ENCODE measurements around the gene PFKM.
A peak's percentile ranks its signal among the peaks of the same experiment; 100 is the strongest.

PFKM gene

GRCh38 chr12:48157018-48157888 is 38.1 kb downstream of the PFKM start, which contains the start of gene ASB8:
ASB8 (minus strand) TSS chr12:48157515; CDS start chr12:48153496, 4,019 bp downstream.
- no peak for TF ChIP-seq CTCF (IDR thresholded peaks at IDR 0.05; ENCODE audit: extremely low read depth, insufficient read depth, missing control alignments)
- in situ Hi-C loops (cut with MboI; ENCODE audit: low pct_unique_long_range_greater_than_20kb, low sequenced_read_pairs, unreplicated experiment), result loop anchor here (25.0 kb wide), 1 partner anchor 420 kb away; the partner anchor contains the start of gene ENDOU
- DNase-seq (ENCODE audit: low spot score), result peak; percentile 95

DNA sequence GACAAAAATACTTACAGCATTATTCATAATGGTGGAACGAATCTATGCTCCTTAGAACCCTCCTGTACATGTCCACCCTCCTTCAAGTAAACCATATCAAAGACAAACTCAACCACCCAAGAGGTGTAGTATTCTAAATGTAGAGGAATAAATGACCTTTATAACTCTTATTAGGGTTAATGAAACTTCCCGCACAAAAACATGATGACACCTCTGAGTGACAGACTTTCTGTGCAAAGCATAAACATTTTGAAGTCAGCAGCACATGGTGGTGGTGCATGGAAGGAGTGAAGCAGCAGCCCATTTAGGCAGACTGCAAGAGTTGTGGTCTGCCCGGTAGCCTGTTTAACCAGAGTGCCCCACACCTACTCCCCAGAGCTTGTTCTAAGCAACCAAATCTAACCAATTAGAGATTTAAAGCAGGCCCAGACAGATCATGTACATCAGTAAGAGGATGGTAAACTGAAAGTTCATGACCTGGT is 38.8 kb downstream of the PFKM start:
- no peak for DNase-seq (ENCODE audit: low spot score)
- TF ChIP-seq CTCF (IDR thresholded peaks at IDR 0.05; ENCODE audit: extremely low read depth, insufficient read depth, missing control alignments), result no peak
- in situ Hi-C loops (cut with MboI; ENCODE audit: low pct_unique_long_range_greater_than_20kb, low sequenced_read_pairs, unreplicated experiment), result loop anchor here (25.0 kb wide), 1 partner anchor 421 kb away; the partner anchor contains the start of gene ENDOU

GRCh38 chr12:48160046-48160445 is 40.9 kb downstream of the PFKM start:
- in situ Hi-C loops (cut with MboI; ENCODE audit: low pct_unique_long_range_greater_than_20kb, low sequenced_read_pairs, unreplicated experiment), result loop anchor here (25.0 kb wide), 1 partner anchor 423 kb away; the partner anchor contains the start of gene ENDOU
- TF ChIP-seq CTCF (IDR thresholded peaks at IDR 0.05; ENCODE audit: extremely low read depth, insufficient read depth, missing control alignments), result no peak
- no peak for DNase-seq (ENCODE audit: low spot score)

DNA sequence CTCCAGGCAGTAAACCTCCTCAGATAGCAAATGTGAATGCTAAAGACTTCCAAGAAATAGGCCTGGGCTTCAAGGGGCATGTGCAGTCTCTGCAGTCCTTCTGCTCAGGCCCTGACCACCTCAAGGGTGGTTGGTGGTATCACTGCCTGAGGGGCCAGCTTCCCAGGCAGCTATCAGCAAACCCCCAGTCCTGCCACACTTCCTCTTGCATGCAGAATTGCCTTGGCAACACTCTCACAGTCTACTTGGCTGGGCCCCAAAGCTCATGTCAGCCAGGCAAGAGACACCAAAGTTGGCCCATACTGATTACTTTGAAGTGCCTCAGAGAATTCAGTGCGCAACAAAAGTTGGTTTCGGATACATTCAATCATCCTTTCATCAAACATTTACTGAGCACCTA is 41.6 kb downstream of the PFKM start:
- in situ Hi-C loops (cut with MboI; ENCODE audit: low pct_unique_long_range_greater_than_20kb, low sequenced_read_pairs, unreplicated experiment), result loop anchor here (25.0 kb wide), 1 partner anchor 424 kb away; the partner anchor contains the start of gene ENDOU
- no peak for DNase-seq (ENCODE audit: low spot score)
- TF ChIP-seq CTCF (IDR thresholded peaks at IDR 0.05; ENCODE audit: extremely low read depth, insufficient read depth, missing control alignments), result no peak

GRCh38 chr12:48163150-48163747 is 44.1 kb downstream of the PFKM start:
- DNase-seq (ENCODE audit: low spot score), result no peak
- no peak for TF ChIP-seq CTCF (IDR thresholded peaks at IDR 0.05; ENCODE audit: extremely low read depth, insufficient read depth, missing control alignments)
- in situ Hi-C loops (cut with MboI; ENCODE audit: low pct_unique_long_range_greater_than_20kb, low sequenced_read_pairs, unreplicated experiment), result loop anchor here (25.0 kb wide), 1 partner anchor 426 kb away; the partner anchor contains the start of gene ENDOU

- in situ Hi-C loops (cut with MboI; ENCODE audit: low pct_unique_long_range_greater_than_20kb, low sequenced_read_pairs, unreplicated experiment), result loop anchor here (25.0 kb wide), 1 partner anchor 427 kb away; the partner anchor contains the start of gene ENDOU
- no peak for DNase-seq (ENCODE audit: low spot score)
Measured at GRCh38 chr12:48164451-48164850, 45.3 kb downstream of the PFKM start.

More at GRCh38 chr12:48164451-48164850, 45.3 kb downstream of the PFKM start:
- TF ChIP-seq CTCF (IDR thresholded peaks at IDR 0.05; ENCODE audit: extremely low read depth, insufficient read depth, missing control alignments), result no peak

All from GM13977 (cell line).